Heart right ventricle (tissue), 16 donors: Measurements from ENCODE around the gene MTUS2. TPM values are rescaled to one million over a fixed set of nuclear protein-coding genes. Genes with fewer than 3 reads are reported as not detected.

Source experiments
- ATAC-seq, 8 donors: fragments of 200-7000 bp; cut with Tn5 transposase; one replicate each; pipeline ENCODE4 v1.9.1; 2020; ENCODE audit warnings: mild to moderate bottlenecking in 8 of 8, moderate library complexity in 8 of 8, moderate number of reproducible peaks in 1 of 8
- DNase-seq, 2 donors: peaks; one replicate each; pipeline ENCODE4 v3.0.0-alpha.2; 2020
- H3K27ac ChIP-seq, 10 donors: fragments of 200-600 bp; sonication (generic) in 2 of 10; one replicate each; pipeline versions ENCODE4 v1.5.0 to v1.8.0; 2020 to 2022; ENCODE audit warnings: mild to moderate bottlenecking in 3 of 10
- H3K27me3 ChIP-seq, 7 donors: fragments of 200-600 bp; one replicate each; pipeline ENCODE4 v1.8.0; 2021 to 2022; ENCODE audit warnings: mild to moderate bottlenecking in 2 of 7
- H3K36me3 ChIP-seq, 9 donors: fragments of 200-600 bp; sonication (generic) in 1 of 9; one replicate each; pipeline versions ENCODE4 v1.5.0 to v1.8.0; 2020 to 2022; ENCODE audit warnings: mild to moderate bottlenecking in 2 of 9
- H3K4me1 ChIP-seq, 9 donors: fragments of 200-600 bp; sonication (generic) in 1 of 9; one replicate each; pipeline versions ENCODE4 v1.5.0 to v1.8.0; 2020 to 2022; ENCODE audit warnings: mild to moderate bottlenecking in 4 of 9
- H3K4me3 ChIP-seq, 10 donors: fragments of 200-600 bp; sonication (generic) in 2 of 10; one replicate each; pipeline versions ENCODE4 v1.5.0 to v1.8.0; 2020 to 2022; ENCODE audit warnings: mild to moderate bottlenecking in 7 of 10, moderate library complexity in 2 of 10
- H3K9me3 ChIP-seq, 11 donors: fragments of 200-600 bp in 10 of 11; sonication (generic) in 2 of 11; one replicate each; pipeline versions ENCODE4 v1.5.0 to v1.8.0; 2013 to 2022; ENCODE audit warnings: mild to moderate bottlenecking in 2 of 11, control low read depth in 1 of 11, moderate library complexity in 1 of 11
- WGBS, 2 donors: extraction: QIAGEN DNeasy Blood & Tissue Kit; methylation state at CpG; one replicate each; pipeline ENCODE4 v1.1.7; 2013; ENCODE audit warnings: inconsistent platforms in 1 of 2; 5-methylcytosine and 5-hydroxymethylcytosine counted together
- intact Hi-C, 10 donors: fragments of 100-400 bp; cut with DNase I; formaldehyde crosslinking; loops; one replicate each; pipeline versions ENCODE4 v1.11.1 to v1.14.2; 2022
- polyA plus RNA-seq, 2 donors: library from polyadenylated mRNA; stranded (reverse); fragments of 200-250 nt; gene quantifications; one replicate each; pipeline ENCODE4 v1.2.3, GENCODE V29; 2013
- total RNA-seq, 10 donors: library from RNA; stranded (reverse); fragmentation: NEBNext Ultra II Directional in 3 of 10; extraction: Animal tissue kit (Norgen Biotek cat#: 25700) in 3 of 10; gene quantifications; one replicate each; pipeline versions ENCODE4 v1.2.1 to v1.2.4, GENCODE V29; 2021 to 2023
- TF ChIP-seq, protein P1 (sequence below), 9 donors: fragments of 200-600 bp; sonication (generic) in 2 of 9; IDR thresholded peaks; one replicate each; pipeline versions ENCODE4 v1.5.0 to v1.8.0; 2021 to 2022; ENCODE audit warnings: antibody characterized with exemption in 9 of 9, mild to moderate bottlenecking in 5 of 9, moderate library complexity in 1 of 9
- donor health status: Arrhythmogenic right ventricular cardiomyopathy.
- donor health status: ischemic (EF 13 %, LVEDD 7.1; RV severe dilation, severe dysfunction).
- donor health status: healthy with polysubstance abuse.
- donor health status: DM: no; HTN: yes; CAD: no.
- donor health status: DM: no; HTN: no; CAD: no.
- donor health status: ischemic (EF 25% LVEDD 6.9; RV normal size, moderate dysfunction).
- donor health status: ischemic (EF 25% LVEDD 5.7; RV mildly dilated, moderate dysfunction).
- donor health status: healthy.
- donor health status: DM: yes; HTN: yes; CAD: no.
- donor health status: Ischemic cardiomyopathy.
- donor health status: ischemic (EF 35%, LVEDD 5.7; RV mildly dilated, moderate dysfunction).
- donor health status: nonischemic (EF 11% LVEDD 7.7; RV severe dilation, severe dysfunction).
- donor health status: DM: yes; HTN: yes; CAD: no.
- donor health status: PGD.
- donor health status: ischemic (EF 29% LVEDD 5.4; RV normal size, mild dysfunction).
- donor health status: nonischemic (EF 23%, LVEDD 6.1; RV moderate dilation, normal function).

Gene MTUS2
- total and polyA plus RNA-seq, 12 donors, result 18.7 to 159 (median 65.6) TPM

DNA sequence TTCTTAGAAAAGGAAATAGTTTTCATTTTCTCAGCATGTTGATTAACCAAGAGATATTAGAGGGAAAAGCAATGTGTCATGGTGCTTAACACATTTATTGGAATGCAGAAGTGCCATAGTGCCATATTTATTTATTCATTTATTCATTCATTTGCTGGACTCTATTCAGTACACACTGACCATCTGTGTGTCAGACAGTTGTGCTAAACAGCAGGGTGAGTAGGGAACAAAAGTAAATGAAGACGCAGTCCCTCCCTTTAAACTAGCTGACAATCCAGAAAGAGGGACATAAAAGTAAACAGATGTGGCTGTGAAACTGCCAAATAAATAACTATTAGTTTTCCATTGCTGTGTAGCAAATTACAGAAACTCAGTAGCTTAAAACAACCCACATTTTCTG lies 323.7 kb downstream of the MTUS2 start:
- intact Hi-C loops, result no loop called here
- H3K27ac ChIP-seq, result no peak overlapping the region
- no peaks in the 10 kb centered on the region for H3K27me3 ChIP-seq
- no peak overlapping the region for H3K4me3 ChIP-seq
- H3K4me1 ChIP-seq, result peaks cover 0 to 4% (median 0%) of the 10 kb centered on the region in 9 donors
- ATAC-seq, result no peak
- 77 to 82% methylated on average over 1 of the region's 1 CpG for WGBS, 2 donors
- DNase-seq, result no peak
- peaks cover 0 to 14% (median 0%) of the 10 kb centered on the region in 11 donors for H3K9me3 ChIP-seq
- no peaks in the 10 kb centered on the region for H3K36me3 ChIP-seq
- TF ChIP-seq, protein P1, sequence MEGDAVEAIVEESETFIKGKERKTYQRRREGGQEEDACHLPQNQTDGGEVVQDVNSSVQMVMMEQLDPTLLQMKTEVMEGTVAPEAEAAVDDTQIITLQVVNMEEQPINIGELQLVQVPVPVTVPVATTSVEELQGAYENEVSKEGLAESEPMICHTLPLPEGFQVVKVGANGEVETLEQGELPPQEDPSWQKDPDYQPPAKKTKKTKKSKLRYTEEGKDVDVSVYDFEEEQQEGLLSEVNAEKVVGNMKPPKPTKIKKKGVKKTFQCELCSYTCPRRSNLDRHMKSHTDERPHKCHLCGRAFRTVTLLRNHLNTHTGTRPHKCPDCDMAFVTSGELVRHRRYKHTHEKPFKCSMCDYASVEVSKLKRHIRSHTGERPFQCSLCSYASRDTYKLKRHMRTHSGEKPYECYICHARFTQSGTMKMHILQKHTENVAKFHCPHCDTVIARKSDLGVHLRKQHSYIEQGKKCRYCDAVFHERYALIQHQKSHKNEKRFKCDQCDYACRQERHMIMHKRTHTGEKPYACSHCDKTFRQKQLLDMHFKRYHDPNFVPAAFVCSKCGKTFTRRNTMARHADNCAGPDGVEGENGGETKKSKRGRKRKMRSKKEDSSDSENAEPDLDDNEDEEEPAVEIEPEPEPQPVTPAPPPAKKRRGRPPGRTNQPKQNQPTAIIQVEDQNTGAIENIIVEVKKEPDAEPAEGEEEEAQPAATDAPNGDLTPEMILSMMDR (IDR thresholded peaks at IDR 0.05), result no peak

DNA sequence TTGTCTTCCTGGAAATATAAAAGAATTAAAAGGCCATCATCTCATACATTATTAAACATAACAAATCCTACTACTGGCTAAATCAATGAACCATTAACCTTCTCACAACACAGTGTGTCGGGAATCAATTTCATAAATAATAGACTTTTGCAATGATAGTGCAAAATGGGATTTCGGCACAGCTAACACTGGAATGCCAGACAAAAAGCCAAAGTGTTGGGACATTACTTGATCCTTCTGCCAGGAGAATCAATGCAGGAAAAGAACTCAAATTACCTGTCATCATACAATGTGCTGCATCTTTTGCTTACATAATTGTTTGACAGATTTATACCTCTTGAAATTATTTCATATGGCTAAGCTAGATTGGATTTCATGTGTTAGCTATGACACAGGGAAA lies 334.3 kb downstream of the MTUS2 start:
- TF ChIP-seq, protein P1 (IDR thresholded peaks at IDR 0.05), result no peak
- intact Hi-C loops, result no loop called here
- WGBS, 2 donors, result 85 to 94% methylated on average over 2 of the region's 2 CpGs

DNA sequence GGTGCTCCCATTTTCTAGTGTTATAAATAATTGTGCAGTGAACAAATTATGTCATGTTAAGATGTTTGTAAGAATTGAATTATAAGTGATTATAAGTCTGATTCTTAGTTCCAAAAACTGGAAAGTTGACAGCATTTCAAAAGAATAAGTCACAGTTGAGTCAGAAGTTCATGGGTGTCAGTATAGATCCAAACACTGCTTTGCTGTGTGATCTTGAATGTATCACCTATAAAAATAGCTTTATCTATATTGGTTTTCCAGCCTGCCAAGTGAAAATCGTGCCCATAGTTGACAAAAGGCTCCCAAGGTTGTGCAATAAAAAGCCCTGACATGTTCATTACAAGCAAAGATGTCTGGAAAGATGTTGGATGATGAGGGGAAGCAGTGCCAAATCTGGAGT lies 336.0 kb downstream of the MTUS2 start:
- peaks cover 0 to 19% (median 1%) of the 10 kb centered on the region in 11 donors for H3K9me3 ChIP-seq
- peaks cover 0 to 3% (median 0%) of the 10 kb centered on the region in 7 donors for H3K27me3 ChIP-seq
- peaks cover 0 to 3% (median 0%) of the 10 kb centered on the region in 9 donors for H3K4me1 ChIP-seq
- 35 to 36% methylated on average over 1 of the region's 1 CpG for WGBS, 2 donors
- no peaks in the 10 kb centered on the region for H3K36me3 ChIP-seq
- TF ChIP-seq, protein P1 (IDR thresholded peaks at IDR 0.05), result no peak
- intact Hi-C loops, result no loop called here
- no peak for ATAC-seq
- DNase-seq, result no peak
- H3K27ac ChIP-seq, result no peak overlapping the region
- H3K4me3 ChIP-seq, result no peak overlapping the region

More for the DNA sequence above, 334.3 kb downstream of the MTUS2 start:
- H3K4me1 ChIP-seq, result peaks cover 0 to 3% (median 0%) of the 10 kb centered on the region in 9 donors
- no peak overlapping the region for H3K4me3 ChIP-seq
- ATAC-seq, result no peak
- H3K27me3 ChIP-seq, result peaks cover 0 to 3% (median 0%) of the 10 kb centered on the region in 7 donors
- H3K27ac ChIP-seq, result no peak overlapping the region
- peaks cover 0 to 34% (median 5%) of the 10 kb centered on the region in 11 donors for H3K9me3 ChIP-seq
- DNase-seq, result no peak
- H3K36me3 ChIP-seq, result no peaks in the 10 kb centered on the region

DNA sequence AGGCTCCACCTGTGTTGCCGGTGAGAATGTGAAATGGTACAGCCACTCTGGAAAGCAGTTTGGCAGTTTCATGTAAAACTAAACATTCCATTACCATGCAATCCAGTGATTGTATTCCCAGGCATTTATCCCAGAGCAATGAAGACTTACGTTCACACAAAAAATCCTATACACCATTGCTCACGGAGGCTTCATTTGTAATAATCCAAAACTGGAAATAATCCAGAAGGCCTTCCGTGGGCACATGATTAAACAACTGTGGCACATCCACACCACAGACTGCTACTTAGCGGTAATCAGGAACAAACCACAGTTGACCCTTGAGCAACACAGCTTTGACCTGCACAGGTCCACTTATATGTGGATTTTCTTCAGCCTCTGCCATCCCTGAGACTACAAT lies 339.7 kb downstream of the MTUS2 start:
- ATAC-seq (no peak), DNase-seq (no peak)
- Histone ChIP-seq H3K27ac (no peak overlapping the region), H3K9me3 (no peaks in the 10 kb centered on the region), H3K4me1 (peaks cover 0 to 3% (median 0%) of the 10 kb centered on the region in 9 donors), H3K27me3 (peaks cover 0 to 3% (median 0%) of the 10 kb centered on the region in 7 donors), H3K36me3 (no peaks in the 10 kb centered on the region), H3K4me3 (no peak overlapping the region)
- 91 to 92% methylated on average over 5 of the region's 5 CpGs for WGBS, 2 donors
- TF ChIP-seq, protein P1 (IDR thresholded peaks at IDR 0.05), result no peak
- intact Hi-C loops, result no loop called here
